ENCODE measurements around the gene RCN1.
"Not testable (repeated sequence)": the region's sequence is repeated elsewhere in the genome, so short reads cannot be mapped to it uniquely, and the experiment has no call there.

RCN1 gene

GRCh38 chr11:32079553-32079952 lies 11.3 kb upstream of the RCN1 start:
- DNase-seq (ENCODE audit: low read depth) = no peak

- DNase-seq (ENCODE audit: low read depth) = no peak
Observed at GRCh38 chr11:32080361-32080980, 10.4 kb upstream of the RCN1 start.

- DNase-seq (ENCODE audit: low read depth) = peak; percentile 70
Observed at GRCh38 chr11:32081129-32081641, 9.7 kb upstream of the RCN1 start.

GRCh38 chr11:32081901-32082300 lies 9.0 kb upstream of the RCN1 start:
- no peak for DNase-seq (ENCODE audit: low read depth)

- DNase-seq (ENCODE audit: low read depth) = no peak
Observed at GRCh38 chr11:32082346-32082986, 8.4 kb upstream of the RCN1 start.

- DNase-seq (ENCODE audit: low read depth) = peak; percentile 71
Observed at GRCh38 chr11:32087597-32087996, 3.3 kb upstream of the RCN1 start.

- DNase-seq (ENCODE audit: low read depth) = peak; percentile 79
Observed at GRCh38 chr11:32088117-32088941, 2.5 kb upstream of the RCN1 start.

- no peak for DNase-seq (ENCODE audit: low read depth)
Observed at GRCh38 chr11:32092581-32093170, 1.8 kb downstream of the RCN1 start.

GRCh38 chr11:32094923-32095322 lies 4.0 kb downstream of the RCN1 start:
- no peak for DNase-seq (ENCODE audit: low read depth)

- no peak for DNase-seq (ENCODE audit: low read depth)
Observed at GRCh38 chr11:32098142-32098903, 7.4 kb downstream of the RCN1 start.

- no peak for DNase-seq (ENCODE audit: low read depth)
Observed at GRCh38 chr11:32099516-32099915, 8.6 kb downstream of the RCN1 start.

GRCh38 chr11:32100495-32100894 lies 9.6 kb downstream of the RCN1 start:
- no peak for DNase-seq (ENCODE audit: low read depth)

GRCh38 chr11:32101791-32102190 lies 10.9 kb downstream of the RCN1 start:
- DNase-seq (ENCODE audit: low read depth) = no peak

GRCh38 chr11:32103121-32103719 lies 12.3 kb downstream of the RCN1 start:
- not testable (repeated sequence) for DNase-seq (ENCODE audit: low read depth)

- no peak for DNase-seq (ENCODE audit: low read depth)
Observed at GRCh38 chr11:32103941-32104340, 13.1 kb downstream of the RCN1 start.

- no peak for DNase-seq (ENCODE audit: low read depth)
Observed at GRCh38 chr11:32105871-32106560, 15.1 kb downstream of the RCN1 start.

- no peak for DNase-seq (ENCODE audit: low read depth)
Observed at GRCh38 chr11:32107647-32108046, 16.8 kb downstream of the RCN1 start.

- DNase-seq (ENCODE audit: low read depth) = no peak
Observed at GRCh38 chr11:32108576-32108975, 17.7 kb downstream of the RCN1 start.

GRCh38 chr11:32109138-32109537 lies 18.3 kb downstream of the RCN1 start:
- no peak for DNase-seq (ENCODE audit: low read depth)

- no peak for DNase-seq (ENCODE audit: low read depth)
Observed at GRCh38 chr11:32109592-32109991, 18.7 kb downstream of the RCN1 start.

GRCh38 chr11:32110795-32111194 lies 19.9 kb downstream of the RCN1 start:
- no peak for DNase-seq (ENCODE audit: low read depth)
